IMR-90 (cell line): Measurements from ENCODE around the gene ALPP.

Experiments
- CEBPB ChIP-seq: IDR thresholded peaks from 2 replicates; pipeline ENCODE4 v1.6.1; 2012; ENCODE audit warnings: low read depth, low read length, improper control_type of control experiment
- CTCF ChIP-seq: conservative IDR thresholded peaks from 2 replicates; pipeline ENCODE4 v1.5.1; 2012; ENCODE audit warnings: mild to moderate bottlenecking, low read depth, low read length, improper control_type of control experiment
- ELK1 ChIP-seq: fragments of 150-350 bp; IDR thresholded peaks from 2 replicates; pipeline ENCODE4 v1.6.1; 2016; ENCODE audit warnings: low read depth, mild to moderate bottlenecking, low read length, moderate library complexity, borderline replicate concordance
- FOS ChIP-seq: fragments of 150-350 bp; IDR thresholded peaks from 2 replicates; pipeline ENCODE4 v1.6.1; 2016; ENCODE audit warnings: low read depth, low read length
- MAFK ChIP-seq: IDR thresholded peaks from 2 replicates; pipeline ENCODE4 v1.6.1; 2012; ENCODE audit warnings: low read depth, low read length, improper control_type of control experiment
- POLR2A ChIP-seq: IDR thresholded peaks from 2 replicates; pipeline ENCODE4 v1.6.1; 2012; ENCODE audit warnings: mild to moderate bottlenecking, low read depth, low read length
- RAD21 ChIP-seq: IDR thresholded peaks from 2 replicates; pipeline ENCODE4 v1.6.1; 2012; ENCODE audit warnings: low read length, improper control_type of control experiment
- RCOR1 ChIP-seq: IDR thresholded peaks from 2 replicates; pipeline ENCODE4 v1.6.1; 2012; ENCODE audit warnings: mild to moderate bottlenecking, low read length, improper control_type of control experiment; ENCODE audit not compliant: insufficient replicate concordance
- RFX5 ChIP-seq: IDR thresholded peaks from 2 replicates; pipeline ENCODE4 v1.8.0; 2012; ENCODE audit warnings: low read depth, mild to moderate bottlenecking, low read length, moderate library complexity
- SMC3 ChIP-seq: fragments of 150-350 bp; IDR thresholded peaks from 2 replicates; pipeline ENCODE4 v1.6.1; 2016; ENCODE audit warnings: low read depth, mild to moderate bottlenecking, antibody characterized with exemption, low read length, moderate library complexity
- USF2 ChIP-seq: fragments of 150-350 bp; IDR thresholded peaks from 2 replicates; pipeline ENCODE4 v1.6.1; 2017; ENCODE audit warnings: mild to moderate bottlenecking, antibody characterized with exemption, low read length, low read depth

- TF ChIP-seq USF2 (no peak), CTCF (no peak), RFX5 (no peak), MAFK (no peak), RAD21 (no peak), SMC3 (no peak), POLR2A (no peak), FOS (no peak), CEBPB (no peak), RCOR1 (no peak), ELK1 (no peak)
Observed at GRCh38 chr2:232353096-232353495, 25.5 kb upstream of the ALPP start.
